ENCODE data around the gene ETF1.

Gene ETF1

GRCh38 chr5:138468133-138468965 lies 74.7 kb downstream of the ETF1 start:
- H3K9ac ChIP-seq, result peak overlapping the region in 8 of 11 experiments; percentile 85 to 93 (median 90); a peak in 12 of 22 replicates
- TF ChIP-seq Cebpa-rat (IDR thresholded peaks at IDR 0.05), result no peak

GRCh38 chr5:138467711-138468132 lies 75.3 kb downstream of the ETF1 start:
- Histone ChIP-seq H3K9me3 (replicated peaks in 1 of 11) (peaks cover 0 to 8% (median 0%) of the 10 kb centered on the region in 11 experiments; a peak in 1 of 22 replicates), H3K27me3 (peaks cover 0 to 16% (median 0%) of the 10 kb centered on the region in 11 experiments; a peak in 5 of 22 replicates), H3K27ac (peak overlapping the region in 1 of 11 experiments; percentile 95; a peak in 2 of 22 replicates), H3K4me2 (peak overlapping the region; percentile 82 to 98 (median 97)), H3K9ac (peak overlapping the region in 10 of 11 experiments; percentile 85 to 97 (median 90); a peak in 14 of 22 replicates), H3K4me3 (peak overlapping the region; percentile 72 to 96 (median 84); a peak in 19 of 20 replicates), H3K4me1 (peaks cover 35 to 47% (median 42%) of the 10 kb centered on the region in 10 experiments), H4K20me1 (peaks cover 36 to 62% (median 55%) of the 10 kb centered on the region in 11 experiments), H3K36me3 (peaks cover 13 to 37% (median 31%) of the 10 kb centered on the region in 11 experiments)
- TF ChIP-seq Cebpa-rat (IDR thresholded peaks at IDR 0.05), result no peak

More at GRCh38 chr5:138468133-138468965, 74.7 kb downstream of the ETF1 start:
- Histone ChIP-seq H4K20me1 (peaks cover 36 to 62% (median 55%) of the 10 kb centered on the region in 11 experiments), H3K4me3 (peak overlapping the region; percentile 72 to 96 (median 84); a peak in 18 of 20 replicates), H3K4me2 (peak overlapping the region; percentile 82 to 98 (median 97)), H3K27me3 (peaks cover 0 to 16% (median 0%) of the 10 kb centered on the region in 11 experiments; a peak in 5 of 22 replicates), H3K4me1 (peaks cover 29 to 42% (median 36%) of the 10 kb centered on the region in 10 experiments), H3K27ac (no peak overlapping the region), H3K36me3 (peaks cover 13 to 37% (median 31%) of the 10 kb centered on the region in 11 experiments), H3K9me3 (replicated peaks in 1 of 11) (peaks cover 0 to 8% (median 0%) of the 10 kb centered on the region in 11 experiments; a peak in 1 of 22 replicates)

GRCh38 chr5:138466900-138467710 lies 75.9 kb downstream of the ETF1 start:
- peak overlapping the region; percentile 82 to 98 (median 97) for H3K4me2 ChIP-seq
- H4K20me1 ChIP-seq, result peaks cover 36 to 62% (median 55%) of the 10 kb centered on the region in 11 experiments
- H3K27ac ChIP-seq, result peak overlapping the region in 2 of 11 experiments; percentile 93 to 95; a peak in 4 of 22 replicates
- H3K36me3 ChIP-seq, result peaks cover 13 to 37% (median 31%) of the 10 kb centered on the region in 11 experiments
- peaks cover 0 to 16% (median 0%) of the 10 kb centered on the region in 11 experiments; a peak in 5 of 22 replicates for H3K27me3 ChIP-seq
- peaks cover 0 to 8% (median 0%) of the 10 kb centered on the region in 11 experiments; a peak in 1 of 22 replicates for H3K9me3 ChIP-seq (replicated peaks in 1 of 11)
- no peak for TF ChIP-seq Cebpa-rat (IDR thresholded peaks at IDR 0.05)
- peaks cover 36 to 47% (median 43%) of the 10 kb centered on the region in 10 experiments for H3K4me1 ChIP-seq
- peak overlapping the region; percentile 72 to 96 (median 84) for H3K4me3 ChIP-seq
- H3K9ac ChIP-seq, result peak overlapping the region; percentile 85 to 97 (median 90); a peak in 21 of 22 replicates

- Histone ChIP-seq H3K36me3 (peaks cover 13 to 37% (median 31%) of the 10 kb centered on the region in 11 experiments), H4K20me1 (peaks cover 36 to 61% (median 55%) of the 10 kb centered on the region in 11 experiments), H3K9me3 (replicated peaks in 1 of 11) (peaks cover 0 to 8% (median 0%) of the 10 kb centered on the region in 11 experiments; a peak in 1 of 22 replicates), H3K4me1 (peaks cover 42 to 52% (median 47%) of the 10 kb centered on the region in 10 experiments), H3K27ac (peak overlapping the region in 10 of 11 experiments; percentile 88 to 95 (median 93); a peak in 17 of 22 replicates), H3K9ac (peak overlapping the region; percentile 85 to 97 (median 90)), H3K4me3 (peak overlapping the region; percentile 72 to 96 (median 84)), H3K27me3 (peaks cover 0 to 16% (median 0%) of the 10 kb centered on the region in 11 experiments; a peak in 5 of 22 replicates), H3K4me2 (peak overlapping the region; percentile 82 to 98 (median 97))
- TF ChIP-seq Cebpa-rat (IDR thresholded peaks at IDR 0.05), result no peak
Measured at GRCh38 chr5:138466125-138466899, 76.7 kb downstream of the ETF1 start.

- peaks cover 0 to 16% (median 0%) of the 10 kb centered on the region in 11 experiments; a peak in 5 of 22 replicates for H3K27me3 ChIP-seq
- no peak for TF ChIP-seq Cebpa-rat (IDR thresholded peaks at IDR 0.05)
- peak within 1 kb of the TSS; percentile 85 to 97 (median 90) for H3K9ac ChIP-seq
- H3K4me1 ChIP-seq, result peaks cover 50 to 59% (median 55%) of the 10 kb centered on the region in 10 experiments
- H3K36me3 ChIP-seq, result peaks cover 13 to 37% (median 31%) of the 10 kb centered on the region in 11 experiments
- peak within 1 kb of the TSS; percentile 72 to 96 (median 84) for H3K4me3 ChIP-seq
- peaks cover 36 to 53% (median 51%) of the 10 kb centered on the region in 11 experiments for H4K20me1 ChIP-seq
- H3K27ac ChIP-seq, result peak within 1 kb of the TSS; percentile 88 to 95 (median 93)
- peak within 1 kb of the TSS; percentile 82 to 98 (median 97) for H3K4me2 ChIP-seq
- peaks cover 0 to 8% (median 0%) of the 10 kb centered on the region in 11 experiments; a peak in 1 of 22 replicates for H3K9me3 ChIP-seq (replicated peaks in 1 of 11)
Measured at GRCh38 chr5:138465261-138466124, 77.5 kb downstream of the ETF1 start, which contains the start of gene EGR1. Gene EGR1, plus strand, starts transcription at chr5:138465479. Its CDS starts 283 bp downstream, at chr5:138465762.

GRCh38 chr5:138464388-138465260 lies 78.4 kb downstream of the ETF1 start:
- Histone ChIP-seq H3K4me3 (peak overlapping the region; percentile 72 to 96 (median 84)), H3K4me2 (peak overlapping the region; percentile 82 to 98 (median 97)), H3K9ac (peak overlapping the region; percentile 85 to 97 (median 90)), H3K36me3 (peaks cover 13 to 37% (median 31%) of the 10 kb centered on the region in 11 experiments), H3K27ac (peak overlapping the region; percentile 88 to 95 (median 93)), H3K9me3 (replicated peaks in 1 of 11) (peaks cover 0 to 8% (median 0%) of the 10 kb centered on the region in 11 experiments; a peak in 1 of 22 replicates), H3K27me3 (peaks cover 0 to 16% (median 0%) of the 10 kb centered on the region in 11 experiments; a peak in 5 of 22 replicates), H4K20me1 (peaks cover 34 to 44% (median 43%) of the 10 kb centered on the region in 11 experiments), H3K4me1 (peaks cover 59 to 67% (median 64%) of the 10 kb centered on the region in 10 experiments)
- no peak for TF ChIP-seq Cebpa-rat (IDR thresholded peaks at IDR 0.05)

Measured in BLaER1 treated with 17β-estradiol and CSF1 and Interleukin-3, amounts not matched to agents 10 nM and 100 nM (cell line).